Measurements from ENCODE around the gene CHRFAM7A. TPM values are rescaled to one million over a fixed set of nuclear protein-coding genes. Genes with fewer than 3 reads are reported as not detected.
A peak's percentile ranks its signal among the peaks of the same experiment; 100 is the strongest.
"Not testable (repeated sequence)": the region's sequence is repeated elsewhere in the genome, so short reads cannot be mapped to it uniquely, and the experiment has no call there.

The CHRFAM7A gene
- total RNA-seq (2014; rRNA removed; shearing (Covaris generic)): 4.3 and 5.9 TPM in 2 replicates

GRCh38 chr15:30392766-30393663 is at the start of gene CHRFAM7A:
TSS of gene CHRFAM7A (minus strand) at chr15:30393540. CDS start at chr15:30383351, 10,189 bp downstream.
- H3K27ac ChIP-seq; H3K36me3 ChIP-seq; H3K27me3 ChIP-seq; H3K9me3 ChIP-seq (replicated peaks); DNase-seq; H3K4me3 ChIP-seq; H3K4me1 ChIP-seq: not testable (repeated sequence)

- not testable (repeated sequence) for H3K4me3 ChIP-seq; H3K27me3 ChIP-seq; H3K4me1 ChIP-seq; H3K9me3 ChIP-seq (replicated peaks); DNase-seq; H3K27ac ChIP-seq; H3K36me3 ChIP-seq
Observed at GRCh38 chr15:30438348-30438747, 45.0 kb upstream of the CHRFAM7A start.

GRCh38 chr15:30435878-30436277 is 42.5 kb upstream of the CHRFAM7A start:
- H3K9me3 ChIP-seq (replicated peaks); DNase-seq; H3K27ac ChIP-seq; H3K27me3 ChIP-seq; H3K36me3 ChIP-seq; H3K4me1 ChIP-seq; H3K4me3 ChIP-seq: not testable (repeated sequence)

- not testable (repeated sequence) for H3K4me1 ChIP-seq; H3K27me3 ChIP-seq; H3K27ac ChIP-seq; H3K36me3 ChIP-seq; H3K9me3 ChIP-seq (replicated peaks); H3K4me3 ChIP-seq
- peak in 1 of 2 experiments; percentile 0 for DNase-seq
Observed at GRCh38 chr15:30420723-30421122, 27.4 kb upstream of the CHRFAM7A start.

- DNase-seq; H3K4me3 ChIP-seq; H3K27me3 ChIP-seq; H3K36me3 ChIP-seq; H3K9me3 ChIP-seq (replicated peaks); H3K4me1 ChIP-seq; H3K27ac ChIP-seq: not testable (repeated sequence)
Observed at GRCh38 chr15:30414160-30414559, 20.8 kb upstream of the CHRFAM7A start, which contains the start of gene GOLGA8R. TSS of gene GOLGA8R (minus strand) at chr15:30414260. CDS start at chr15:30414162, 98 bp downstream.

GRCh38 chr15:30407636-30408035 is 14.3 kb upstream of the CHRFAM7A start:
- H3K9me3 ChIP-seq (replicated peaks); H3K4me1 ChIP-seq; H3K27me3 ChIP-seq; H3K4me3 ChIP-seq; H3K27ac ChIP-seq; DNase-seq; H3K36me3 ChIP-seq: not testable (repeated sequence)

GRCh38 chr15:30398988-30399387 is 5.6 kb upstream of the CHRFAM7A start:
- H3K36me3 ChIP-seq; H3K4me3 ChIP-seq; H3K4me1 ChIP-seq; H3K27ac ChIP-seq; H3K9me3 ChIP-seq (replicated peaks); H3K27me3 ChIP-seq: not testable (repeated sequence)
- DNase-seq: peak in 1 of 2 experiments; percentile 58

- H3K4me3 ChIP-seq; H3K4me1 ChIP-seq; DNase-seq; H3K27me3 ChIP-seq; H3K9me3 ChIP-seq (replicated peaks); H3K27ac ChIP-seq; H3K36me3 ChIP-seq: not testable (repeated sequence)
Observed at GRCh38 chr15:30393664-30393991, 288 bp upstream of the CHRFAM7A start.

- not testable (repeated sequence) for H3K9me3 ChIP-seq (replicated peaks); H3K36me3 ChIP-seq; H3K4me3 ChIP-seq; H3K27ac ChIP-seq; DNase-seq; H3K27me3 ChIP-seq; H3K4me1 ChIP-seq
Observed at GRCh38 chr15:30386318-30386887, 6.9 kb downstream of the CHRFAM7A start.

- H3K9me3 ChIP-seq (replicated peaks); H3K4me3 ChIP-seq; H3K36me3 ChIP-seq; H3K4me1 ChIP-seq; H3K27me3 ChIP-seq; DNase-seq; H3K27ac ChIP-seq: not testable (repeated sequence)
Observed at GRCh38 chr15:30377082-30377413, 16.3 kb downstream of the CHRFAM7A start.

- H3K4me1 ChIP-seq; H3K9me3 ChIP-seq (replicated peaks); H3K4me3 ChIP-seq; H3K27ac ChIP-seq; H3K36me3 ChIP-seq; H3K27me3 ChIP-seq; DNase-seq: not testable (repeated sequence)
Observed at GRCh38 chr15:30376375-30377081, 16.8 kb downstream of the CHRFAM7A start.

GRCh38 chr15:30375872-30376271 is 17.5 kb downstream of the CHRFAM7A start:
- H3K27ac ChIP-seq; H3K36me3 ChIP-seq; H3K9me3 ChIP-seq (replicated peaks); H3K4me1 ChIP-seq; H3K4me3 ChIP-seq; H3K27me3 ChIP-seq; DNase-seq: not testable (repeated sequence)

- not testable (repeated sequence) for H3K27me3 ChIP-seq; H3K36me3 ChIP-seq; H3K4me3 ChIP-seq; H3K9me3 ChIP-seq (replicated peaks); DNase-seq; H3K27ac ChIP-seq; H3K4me1 ChIP-seq
Observed at GRCh38 chr15:30374862-30375261, 18.5 kb downstream of the CHRFAM7A start.

GRCh38 chr15:30368271-30368670 is 25.1 kb downstream of the CHRFAM7A start:
- not testable (repeated sequence) for DNase-seq; H3K4me1 ChIP-seq; H3K36me3 ChIP-seq; H3K27ac ChIP-seq; H3K4me3 ChIP-seq; H3K9me3 ChIP-seq (replicated peaks); H3K27me3 ChIP-seq

GRCh38 chr15:30367246-30367645 is 26.1 kb downstream of the CHRFAM7A start:
- not testable (repeated sequence) for H3K4me1 ChIP-seq; H3K4me3 ChIP-seq; H3K36me3 ChIP-seq; H3K27me3 ChIP-seq; DNase-seq; H3K9me3 ChIP-seq (replicated peaks); H3K27ac ChIP-seq

Measured in SJCRH30 (cell line).